Ovary (tissue), 3 donors: ENCODE data around the gene DIAPH3.

Source experiments
- CTCF ChIP-seq, 3 donors: fragments of 450-650 bp in 2 of 3; fragments of 200-600 bp in 1 of 3; IDR thresholded peaks; one replicate each; pipeline versions ENCODE4 v1.5.1 to v1.8.0; 2016 to 2022; ENCODE audit warnings: antibody characterized with exemption in 3 of 3, mild to moderate bottlenecking in 1 of 3
- EP300 ChIP-seq: sonication (generic); formaldehyde crosslinking; IDR thresholded peaks from one replicate; pipeline ENCODE4 v1.6.1; 2017; ENCODE audit warnings: antibody characterized with exemption
- POLR2A ChIP-seq: fragments of 450-650 bp; IDR thresholded peaks from one replicate; pipeline ENCODE4 v1.6.1; 2017; ENCODE audit warnings: antibody characterized with exemption, mild to moderate bottlenecking, moderate library complexity
- donor health status: DM: no; HTN: no; CAD: no.

DNA sequence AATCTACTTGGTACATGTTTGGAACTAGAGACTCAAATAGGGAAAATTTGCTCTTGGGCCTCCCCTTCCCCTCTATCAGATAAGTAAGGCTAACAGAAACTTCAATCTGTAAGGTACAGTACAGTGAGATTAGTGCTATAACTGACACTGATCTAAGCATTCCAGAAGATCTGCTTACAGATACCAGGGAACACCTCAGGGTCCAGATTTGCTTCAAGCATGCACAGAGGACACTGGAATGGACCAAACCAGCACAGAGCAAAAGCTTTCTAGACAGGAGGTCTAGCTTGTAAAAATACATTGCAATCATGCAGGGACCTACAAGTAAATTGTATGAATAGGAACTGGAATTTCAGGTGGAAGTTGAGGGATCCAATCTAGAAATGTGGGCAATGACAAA, 16.4 kb downstream of the DIAPH3 start:
- TF ChIP-seq CTCF (IDR thresholded peaks at IDR 0.05), result no peak
- TF ChIP-seq POLR2A, result no peak
- TF ChIP-seq EP300, result no peak
